HEK293 (cell line): ENCODE data around the gene WDPCP.

Source experiments
- CTCF ChIA-PET: fragments of 350-600 bp; formaldehyde crosslinking; extraction: SDS; loops from one replicate; lab custom pipeline; 2021; ENCODE audit warnings: antibody characterized with exemption; lab: Yijun Ruan, JAX
- POLR2A ChIA-PET: fragments of 300-600 bp; formaldehyde crosslinking; extraction: SDS; loops from one replicate; lab custom pipeline; 2020; ENCODE audit warnings: antibody characterized with exemption, inconsistent platforms; lab: Yijun Ruan, JAX
- H3K27ac ChIP-seq: fragments of 200-500 bp; sonication (Bioruptor generic); 2 replicates; pipeline ENCODE4 v1.5.1; 2014; ENCODE audit warnings: low read depth, low read length, control low read depth, inconsistent platforms; ENCODE audit errors: extremely low read depth
- H3K36me3 ChIP-seq, 2 experiments: fragments of 200-500 bp in 1 of 2; sonication (Bioruptor generic) in 1 of 2; 1 replicate in 1 of 2; 2 replicates in 1 of 2; pipeline ENCODE4 v1.5.1; 2014 to 2017; ENCODE audit warnings: inconsistent platforms in 2 of 2, low read length in 2 of 2; ENCODE audit not compliant: control insufficient read depth in 2 of 2, insufficient read depth in 1 of 2
- H3K4me1 ChIP-seq: fragments of 200-500 bp; sonication (Bioruptor generic); 2 replicates; pipeline ENCODE4 v1.5.1; 2014; ENCODE audit warnings: mild to moderate bottlenecking, low read length, inconsistent platforms; ENCODE audit not compliant: control insufficient read depth, insufficient read depth
- H3K4me3 ChIP-seq: 2 replicates; pipeline ENCODE4 v1.5.1; 2011; ENCODE audit warnings: low read depth, mild to moderate bottlenecking, control low read depth, low read length, moderate library complexity
- H3K9me3 ChIP-seq: fragments of 200-500 bp; sonication (Bioruptor generic); 2 replicates; pipeline ENCODE4 v1.5.1; 2014; ENCODE audit warnings: low read depth, low read length, inconsistent platforms; ENCODE audit not compliant: control insufficient read depth, insufficient read depth
- GLI4 ChIP-seq: fragments of 450-650 bp; formaldehyde crosslinking; IDR thresholded peaks from 2 replicates; pipeline ENCODE4 v1.5.1; 2016; ENCODE audit warnings: missing biosample characterization, missing genetic modification characterization
- HOXC10 ChIP-seq: sonication (generic); formaldehyde crosslinking; IDR thresholded peaks from 2 replicates; pipeline ENCODE4 v1.8.1; 2023; ENCODE audit warnings: mild to moderate bottlenecking, missing genetic modification reagents
- KLF7 ChIP-seq: fragments of 450-650 bp; formaldehyde crosslinking; IDR thresholded peaks from 2 replicates; pipeline ENCODE4 v1.5.1; 2016; ENCODE audit warnings: missing biosample characterization, missing genetic modification characterization, borderline replicate concordance
- MZF1 ChIP-seq: fragments of 450-650 bp; formaldehyde crosslinking; IDR thresholded peaks from 2 replicates; pipeline ENCODE4 v1.5.1; 2017; ENCODE audit warnings: missing biosample characterization, missing genetic modification characterization, borderline replicate concordance
- PRDM1 ChIP-seq: fragments of 450-650 bp; formaldehyde crosslinking; IDR thresholded peaks from 2 replicates; pipeline ENCODE4; 2016; ENCODE audit warnings: missing biosample characterization, missing genetic modification characterization
- YY1 ChIP-seq: fragments of 450-650 bp; formaldehyde crosslinking; IDR thresholded peaks from 2 replicates; pipeline ENCODE4 v1.5.1; 2018; ENCODE audit warnings: missing biosample characterization, missing genetic modification characterization
- ZBTB1 ChIP-seq: fragments of 450-650 bp; formaldehyde crosslinking; IDR thresholded peaks from 2 replicates; pipeline ENCODE4 v1.5.1; 2016; ENCODE audit warnings: missing biosample characterization, missing genetic modification characterization
- ZBTB17 ChIP-seq: fragments of 450-650 bp; formaldehyde crosslinking; IDR thresholded peaks from 2 replicates; pipeline ENCODE4 v1.5.1; 2016; ENCODE audit warnings: missing biosample characterization, missing genetic modification characterization
- ZBTB20 ChIP-seq: fragments of 450-650 bp; formaldehyde crosslinking; IDR thresholded peaks from 2 replicates; pipeline ENCODE4 v1.5.1; 2016; ENCODE audit warnings: missing biosample characterization, missing genetic modification characterization
- ZBTB49 ChIP-seq: fragments of 450-650 bp; formaldehyde crosslinking; IDR thresholded peaks from 2 replicates; pipeline ENCODE4 v1.5.1; 2016; ENCODE audit warnings: missing biosample characterization, missing genetic modification characterization, low read depth
- ZBTB6 ChIP-seq: fragments of 450-650 bp; formaldehyde crosslinking; IDR thresholded peaks from 2 replicates; pipeline ENCODE4 v1.5.1; 2017; ENCODE audit warnings: missing biosample characterization, missing genetic modification characterization
- ZNF18 ChIP-seq: fragments of 450-650 bp; formaldehyde crosslinking; IDR thresholded peaks from 2 replicates; pipeline ENCODE4 v1.5.1; 2016; ENCODE audit warnings: missing biosample characterization, missing genetic modification characterization
- ZNF302 ChIP-seq: fragments of 450-650 bp; formaldehyde crosslinking; IDR thresholded peaks from 2 replicates; pipeline ENCODE4 v1.5.1; 2016; ENCODE audit warnings: missing biosample characterization, missing genetic modification characterization, low read depth
- ZNF426 ChIP-seq: fragments of 450-650 bp; formaldehyde crosslinking; IDR thresholded peaks from 2 replicates; pipeline ENCODE4 v1.5.1; 2017; ENCODE audit warnings: missing biosample characterization, missing genetic modification characterization, mild to moderate bottlenecking, inconsistent platforms, moderate library complexity
- ZNF600 ChIP-seq: fragments of 450-650 bp; formaldehyde crosslinking; IDR thresholded peaks from 2 replicates; pipeline ENCODE4 v1.5.1; 2016; ENCODE audit warnings: missing biosample characterization, missing genetic modification characterization
- ZNF610 ChIP-seq: fragments of 450-650 bp; formaldehyde crosslinking; IDR thresholded peaks from 2 replicates; pipeline ENCODE4 v1.5.1; 2016; ENCODE audit warnings: missing biosample characterization, missing genetic modification characterization, borderline replicate concordance
- ZNF629 ChIP-seq: fragments of 450-650 bp; formaldehyde crosslinking; IDR thresholded peaks from 2 replicates; pipeline ENCODE4 v1.5.1; 2017; ENCODE audit warnings: missing biosample characterization, missing genetic modification characterization
- ZNF692 ChIP-seq: fragments of 450-650 bp; formaldehyde crosslinking; IDR thresholded peaks from 2 replicates; pipeline ENCODE4 v1.5.1; 2016; ENCODE audit warnings: missing biosample characterization, missing genetic modification characterization
- ZNF704 ChIP-seq: fragments of 450-650 bp; formaldehyde crosslinking; IDR thresholded peaks from 2 replicates; pipeline ENCODE4 v1.5.1; 2016; ENCODE audit warnings: missing biosample characterization, missing genetic modification characterization
- ZNF76 ChIP-seq: fragments of 450-650 bp; formaldehyde crosslinking; IDR thresholded peaks from 2 replicates; pipeline ENCODE4; 2016; ENCODE audit warnings: low read depth, missing biosample characterization, missing genetic modification characterization, borderline replicate concordance
- ZNF792 ChIP-seq: fragments of 450-650 bp; formaldehyde crosslinking; IDR thresholded peaks from 2 replicates; pipeline ENCODE4 v1.5.1; 2016; ENCODE audit warnings: missing biosample characterization, missing genetic modification characterization

Gene WDPCP

GRCh38 chr2:63590626-63591408 is 2.5 kb upstream of the WDPCP start (continued):
- TF ChIP-seq ZNF18 (tag by site-specific recombination) = 0 out of 2 replicates have a peak, but pooled peaks have one; percentile 42

GRCh38 chr2:63589148-63589958 is 1.1 kb upstream of the WDPCP start:
- Histone ChIP-seq H3K4me1 (peaks cover 19% of the 10 kb centered on the region), H3K4me3 (peak overlapping the region; percentile 100), H3K36me3 (peaks cover 18 to 28% of the 10 kb centered on the region in 2 experiments), H3K9me3 (no peaks in the 10 kb centered on the region), H3K27ac (peak overlapping the region; percentile 49)
- CTCF ChIA-PET = interaction anchor here (0.5 kb wide), 1 partner anchor 18 kb away, joined by 4 read pairs; no protein-coding TSS in a partner anchor
- POLR2A ChIA-PET = interaction anchor here (0.8 to 2.4 kb wide), 8 partner anchors 10 to 272 kb away, joined by 3 to 21 read pairs (median 6); partner anchors contain the start of gene UGP2
- TF ChIP-seq ZNF704 = no peak
- TF ChIP-seq ZBTB1 = no peak
- TF ChIP-seq ZNF610 (tag by site-specific recombination) = no peak
- peak; percentile 54; the same call in 1 of the 2 replicates for TF ChIP-seq ZBTB20 (tag by site-specific recombination)
- no peak for TF ChIP-seq ZNF426 (tag by site-specific recombination)
- TF ChIP-seq ZBTB49 = no peak
- no peak for TF ChIP-seq GLI4 (tag by site-specific recombination)
- no peak for TF ChIP-seq ZNF792 (tag by site-specific recombination)
- TF ChIP-seq ZBTB17 (tag by site-specific recombination) = peak; percentile 70
- peak; percentile 71; the same call in 1 of the 2 replicates for TF ChIP-seq MZF1
- TF ChIP-seq ZNF629 (tag by site-specific recombination) = no peak
- no peak for TF ChIP-seq ZNF76 (tag by site-specific recombination)
- TF ChIP-seq ZNF302 = no peak
- peak; percentile 56; the same call in 1 of the 2 replicates for TF ChIP-seq PRDM1
- no peak for TF ChIP-seq ZNF600 (tag by site-specific recombination)
- TF ChIP-seq ZNF692 (tag by site-specific recombination) = no peak
- 0 out of 2 replicates have a peak, but pooled peaks have one; percentile 17 for TF ChIP-seq ZBTB6 (tag by site-specific recombination)
- no peak for TF ChIP-seq HOXC10 (CRISPR knock-in tag)
- no peak for TF ChIP-seq YY1 (tag by site-specific recombination)
- no peak for TF ChIP-seq KLF7 (tag by site-specific recombination)
- TF ChIP-seq, all 188 proteins: peak for 5
